Measurements from ENCODE around the gene GOLGA6L10.

GRCh38 chr15:82303956-82304777 is 45.1 kb downstream of the GOLGA6L10 start:
- TF ChIP-seq POLR2A (IDR thresholded peaks at IDR 0.05; ENCODE audit: low read depth, low read length) (no peak), POLR2AphosphoS5 (IDR thresholded peaks at IDR 0.05; ENCODE audit: low read depth, low read length) (no peak), TAF1 (IDR thresholded peaks at IDR 0.05; ENCODE audit: borderline replicate concordance, low read depth, low read length) (no peak)
